GM18520 (cell line): ENCODE measurements around the gene MFAP1.
A peak's percentile ranks its signal among the peaks of the same experiment; 100 is the strongest.
"Not testable (repeated sequence)": the region's sequence is repeated elsewhere in the genome, so short reads cannot be mapped to it uniquely, and the experiment has no call there.

Source experiments
- ATAC-seq: cut with Tn5 transposase; IDR thresholded peaks from one replicate; pipeline ENCODE4 v1.9.1; 2021; ENCODE audit not compliant: unreplicated experiment

Gene MFAP1, protein sequence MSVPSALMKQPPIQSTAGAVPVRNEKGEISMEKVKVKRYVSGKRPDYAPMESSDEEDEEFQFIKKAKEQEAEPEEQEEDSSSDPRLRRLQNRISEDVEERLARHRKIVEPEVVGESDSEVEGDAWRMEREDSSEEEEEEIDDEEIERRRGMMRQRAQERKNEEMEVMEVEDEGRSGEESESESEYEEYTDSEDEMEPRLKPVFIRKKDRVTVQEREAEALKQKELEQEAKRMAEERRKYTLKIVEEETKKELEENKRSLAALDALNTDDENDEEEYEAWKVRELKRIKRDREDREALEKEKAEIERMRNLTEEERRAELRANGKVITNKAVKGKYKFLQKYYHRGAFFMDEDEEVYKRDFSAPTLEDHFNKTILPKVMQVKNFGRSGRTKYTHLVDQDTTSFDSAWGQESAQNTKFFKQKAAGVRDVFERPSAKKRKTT

DNA sequence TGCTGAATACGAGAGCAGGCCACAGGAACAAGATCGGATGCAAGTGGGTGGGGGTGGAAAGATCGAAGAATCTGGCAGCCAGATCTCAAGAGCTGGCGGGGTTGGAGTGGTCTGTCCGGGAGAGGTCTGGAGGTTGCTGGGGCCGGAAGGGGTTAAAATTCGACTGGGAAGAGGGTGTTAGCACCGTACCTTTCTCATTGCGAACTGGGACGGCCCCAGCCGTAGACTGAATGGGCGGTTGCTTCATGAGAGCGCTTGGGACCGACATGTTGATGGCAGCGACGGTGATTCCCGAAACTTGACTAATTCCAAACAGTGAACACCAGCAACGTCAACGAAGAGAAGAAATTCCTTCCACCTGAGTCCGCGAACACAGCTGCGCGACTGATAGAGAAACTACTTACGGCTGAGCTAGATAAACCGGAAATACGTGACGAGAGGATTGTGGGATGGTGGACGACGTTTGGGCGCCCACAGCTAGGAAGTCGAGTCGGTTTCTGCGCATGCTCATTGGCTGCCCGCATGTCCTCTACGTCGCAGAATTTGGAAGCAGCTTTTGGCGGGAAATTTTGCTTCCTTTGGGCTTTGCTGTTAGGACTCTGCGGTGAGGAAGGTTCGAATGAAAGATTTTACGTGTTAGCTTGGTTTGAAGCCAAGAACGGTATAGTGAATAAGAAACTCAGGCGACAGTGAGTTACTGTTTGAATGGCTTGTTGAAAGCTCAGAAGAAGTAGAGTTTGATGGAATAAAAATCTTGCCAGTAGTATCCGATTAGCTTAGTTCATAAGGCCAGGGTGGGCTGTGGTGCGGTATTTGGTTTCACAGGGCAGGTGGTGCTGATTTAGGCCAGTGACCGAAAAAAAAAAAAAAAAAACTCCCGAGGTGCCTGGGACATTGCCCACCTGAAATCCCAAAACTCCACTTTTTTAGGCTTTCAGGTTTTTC, at the start of gene MFAP1:
Gene MFAP1 (minus strand): TSS at position 389 of the 945 bp plus-strand sequence. CDS start 121 bp downstream, at position 268.
- ATAC-seq = peak; percentile 71

DNA sequence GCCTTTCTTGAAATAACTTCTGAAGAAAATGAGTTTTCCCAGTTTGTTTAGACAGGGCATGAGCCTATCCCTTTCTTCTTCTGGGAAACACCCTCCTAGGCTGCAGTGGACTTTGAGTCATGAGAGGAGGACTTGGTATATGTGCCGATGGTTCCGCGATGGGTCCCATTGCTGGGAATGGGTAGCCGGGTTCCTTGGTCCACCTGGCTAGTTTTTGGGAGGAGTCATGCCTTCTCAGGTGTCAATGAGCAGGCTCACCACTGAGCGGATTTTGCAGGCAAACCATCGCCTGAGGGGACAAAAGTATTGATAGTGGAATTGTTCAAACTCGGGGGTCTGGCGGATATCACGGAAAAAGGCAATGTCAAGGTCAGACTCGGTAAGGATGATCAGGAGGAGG, 49.2 kb upstream of the MFAP1 start:
- no peak for ATAC-seq

DNA sequence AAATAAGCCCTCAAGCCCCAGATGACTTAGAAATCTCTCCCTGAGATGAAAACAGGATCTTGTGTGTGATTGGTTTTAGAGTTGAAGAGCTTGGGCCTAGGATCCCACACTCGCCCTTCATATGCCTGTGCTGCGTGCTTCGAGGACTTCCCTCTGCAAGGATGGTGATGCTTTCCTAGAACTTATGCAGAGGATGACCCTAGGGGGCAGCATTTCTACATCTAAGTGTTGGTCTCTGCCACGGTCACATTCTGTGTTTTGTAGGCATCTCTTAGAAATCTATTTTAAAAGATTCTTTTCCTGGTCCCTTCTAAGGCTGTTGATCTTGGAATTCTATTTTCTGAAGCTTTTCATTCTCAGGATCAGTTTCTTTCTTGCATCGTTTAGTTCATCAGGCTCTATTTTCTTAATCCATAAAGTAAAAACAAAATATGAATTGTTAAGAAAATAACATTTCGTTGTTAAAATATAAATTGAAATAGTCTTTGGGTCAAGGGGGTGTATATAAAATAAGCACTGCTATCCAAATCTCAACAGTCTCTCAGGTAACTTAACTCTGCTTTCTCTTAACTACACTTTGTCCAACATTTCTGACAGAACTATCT, 48.0 kb upstream of the MFAP1 start:
- no peak for ATAC-seq

DNA sequence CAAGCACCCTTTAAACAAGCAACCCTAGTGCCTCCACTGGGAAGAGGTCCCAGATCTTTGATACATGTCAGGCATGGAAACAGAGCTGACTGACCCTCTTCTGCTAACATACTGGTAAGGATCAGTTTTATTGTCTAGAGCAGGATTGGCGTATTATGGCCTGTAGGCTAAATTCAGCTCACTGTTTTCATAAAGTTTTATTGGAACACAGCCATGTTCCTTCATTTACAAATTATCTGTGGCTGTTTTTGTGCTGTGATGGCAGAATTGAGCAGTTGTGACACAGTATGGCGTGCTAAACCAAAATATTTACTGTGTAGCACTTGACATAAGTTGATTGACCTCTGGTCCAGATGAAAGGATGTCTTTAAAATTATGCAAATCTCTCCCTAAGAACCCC, 47.3 kb upstream of the MFAP1 start:
- no peak for ATAC-seq

DNA sequence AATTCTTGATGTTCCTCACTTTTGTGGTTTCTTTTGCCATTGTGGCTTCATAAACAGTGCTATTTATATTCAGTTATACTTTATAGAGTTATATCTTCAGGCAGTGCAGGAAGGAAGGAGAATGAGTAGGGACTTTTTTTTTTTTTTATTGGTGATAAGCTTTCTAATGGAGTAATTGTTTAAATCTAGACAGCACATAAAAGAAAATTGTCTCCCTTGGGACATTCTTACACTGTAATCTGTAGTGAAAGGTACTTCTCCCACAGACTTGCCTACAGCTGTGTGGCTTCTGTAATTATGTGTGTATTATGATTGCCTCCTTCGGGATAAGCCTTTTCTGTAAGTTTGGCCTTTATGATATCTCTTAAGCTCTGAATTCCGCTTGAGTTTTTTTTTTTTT, 43.9 kb upstream of the MFAP1 start:
- ATAC-seq = no peak

DNA sequence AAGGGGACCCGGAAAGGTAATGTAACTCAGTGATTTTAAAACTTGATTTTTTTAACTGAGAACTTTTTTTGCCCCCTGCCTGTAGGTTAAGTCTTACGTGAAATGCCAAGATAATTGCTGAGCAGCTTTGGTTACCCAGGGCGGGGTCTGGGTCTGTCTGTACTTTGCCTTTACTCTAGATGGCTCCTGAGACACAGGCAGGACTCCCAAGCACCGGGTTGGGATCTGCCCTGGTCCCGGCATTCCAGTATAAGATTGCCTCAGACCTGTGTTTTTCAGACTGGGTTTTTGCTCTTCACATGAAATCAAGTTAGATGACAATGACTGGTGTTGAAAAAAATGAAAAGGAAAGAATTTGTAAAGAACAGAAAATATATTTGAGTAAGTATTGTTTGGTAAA, 42.6 kb upstream of the MFAP1 start:
- ATAC-seq = no peak

DNA sequence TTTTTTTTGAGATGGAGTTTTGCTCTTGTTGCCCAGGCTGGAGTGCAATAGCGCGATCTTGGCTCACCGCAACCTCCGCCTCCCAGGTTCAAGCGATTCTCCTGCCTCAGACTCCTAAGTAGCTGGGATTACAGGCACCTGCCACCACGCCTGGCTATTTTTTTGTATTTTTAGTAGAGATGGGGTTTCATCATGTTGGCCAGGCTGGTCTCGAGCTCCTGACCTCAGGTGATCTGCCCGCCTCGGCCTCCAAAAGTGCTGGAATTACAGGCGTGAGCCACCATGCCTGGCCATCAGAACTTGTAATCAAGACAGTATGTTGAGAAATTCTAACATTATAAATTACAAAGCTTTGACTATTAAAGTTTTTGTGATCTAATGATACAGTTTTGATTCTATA, 42.1 kb upstream of the MFAP1 start:
- ATAC-seq = not testable (repeated sequence)

DNA sequence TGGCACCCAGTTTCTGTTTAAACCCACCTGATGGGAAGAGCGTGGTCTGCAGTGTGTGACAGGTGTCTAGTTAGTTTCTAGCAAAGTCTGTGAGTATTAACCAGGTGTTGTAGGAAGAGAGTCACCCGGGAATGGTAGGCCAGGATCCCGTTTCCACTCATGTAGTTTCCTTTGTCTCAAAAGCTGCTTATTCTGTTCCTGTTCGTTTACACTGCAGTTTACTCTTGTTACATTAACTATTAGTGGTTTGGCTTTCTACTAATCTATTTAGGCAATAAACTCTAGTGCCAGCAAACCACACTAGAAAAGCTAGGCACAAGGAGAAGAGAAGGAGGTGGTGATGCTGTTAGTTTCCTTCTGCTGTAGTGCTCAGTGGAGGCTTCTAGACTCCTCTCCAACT, 35.1 kb upstream of the MFAP1 start:
- no peak for ATAC-seq

DNA sequence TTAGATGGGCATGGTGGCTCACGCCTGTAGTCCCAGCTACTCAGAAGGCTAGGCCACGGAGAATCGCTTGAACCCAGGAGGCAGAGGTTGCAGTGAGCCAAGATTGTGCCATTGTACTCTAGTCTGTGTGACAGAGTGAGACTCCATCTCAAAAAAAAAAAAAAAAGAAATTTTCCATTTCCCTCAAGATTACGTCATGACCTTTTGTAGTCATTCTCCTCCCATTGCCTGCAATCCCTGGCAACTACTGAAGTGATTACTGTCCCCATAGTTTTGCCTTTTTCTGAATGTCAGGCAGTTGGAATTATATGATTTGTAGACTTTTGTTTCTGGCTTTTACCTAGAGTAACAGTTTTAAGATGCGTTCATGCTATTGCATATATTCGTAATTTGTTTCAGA, 30.3 kb upstream of the MFAP1 start:
- no peak for ATAC-seq

DNA sequence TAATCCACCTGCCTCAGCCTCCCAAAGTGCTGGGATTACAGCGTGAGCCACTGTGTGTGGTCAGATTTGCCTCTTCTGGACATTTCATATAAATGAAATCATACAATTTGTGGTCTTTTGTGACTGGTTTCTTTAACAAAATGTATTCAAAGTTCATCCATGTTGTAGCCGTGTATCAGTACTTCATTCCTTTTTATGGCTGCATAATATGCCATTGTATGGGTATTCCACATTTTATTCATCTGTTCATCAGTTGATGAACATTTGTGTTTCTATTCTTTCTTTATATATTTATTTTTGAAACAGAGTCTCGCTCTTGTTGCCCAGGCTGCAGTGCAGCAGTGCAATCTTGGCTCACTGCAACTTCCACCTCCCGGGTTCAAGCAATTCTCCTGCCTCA, 28.1 kb upstream of the MFAP1 start:
- no peak for ATAC-seq

DNA sequence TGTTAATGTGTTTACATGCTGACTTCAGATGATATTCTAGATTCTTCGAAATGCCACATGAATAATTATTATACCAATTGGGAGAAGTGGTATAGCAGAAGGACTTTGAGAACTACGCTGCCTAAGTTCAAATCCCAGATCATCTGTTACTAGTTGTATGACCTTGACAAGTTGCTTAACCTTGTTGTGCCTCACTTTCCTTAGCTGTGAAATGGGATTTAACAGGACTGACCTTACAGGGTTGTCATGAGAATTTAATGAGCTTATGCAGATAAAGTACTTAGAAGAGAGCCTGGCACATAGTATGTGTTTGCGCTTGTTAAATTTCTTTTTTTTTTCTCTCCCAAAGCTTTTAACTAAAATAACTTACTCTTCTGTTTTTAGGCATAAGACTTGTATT, 26.8 kb upstream of the MFAP1 start:
- no peak for ATAC-seq

DNA sequence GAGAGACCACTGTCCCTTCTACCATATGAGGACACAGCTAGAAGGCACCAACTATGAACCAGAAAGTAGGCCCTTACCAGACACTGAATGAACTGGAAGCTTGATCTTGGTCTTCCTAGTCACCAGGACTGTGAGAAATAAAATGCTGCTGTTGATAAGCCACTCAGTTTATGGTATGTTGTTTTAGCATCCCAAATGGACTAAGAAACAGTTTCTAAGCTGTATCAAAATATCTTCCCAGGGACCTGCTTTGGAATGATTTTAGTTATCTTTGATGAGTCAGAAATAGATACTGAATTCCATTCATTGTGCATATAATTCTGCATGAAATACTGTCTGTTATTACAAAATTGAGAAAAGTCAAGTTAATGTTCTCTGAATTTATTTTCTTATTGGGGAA, 20.9 kb upstream of the MFAP1 start:
- no peak for ATAC-seq

DNA sequence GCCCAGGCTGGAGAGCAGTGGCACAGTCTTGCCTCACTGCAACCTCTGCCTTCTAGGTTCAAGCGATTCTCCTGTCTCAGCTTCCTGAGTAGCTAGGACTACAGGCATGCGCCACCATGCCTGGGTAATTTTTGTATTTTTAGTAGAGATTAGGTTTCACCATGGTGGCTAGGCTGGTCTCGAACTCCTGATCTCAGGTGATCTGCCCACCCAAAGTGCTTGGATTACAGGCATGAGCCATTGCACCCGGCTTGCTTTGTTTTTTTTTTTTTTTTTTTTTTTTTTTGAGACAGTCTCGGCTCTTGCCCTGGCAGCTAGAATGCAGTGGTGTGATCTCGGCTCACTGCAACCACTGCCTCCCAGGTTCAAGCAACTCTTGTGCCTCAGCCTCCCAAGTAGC, 8.0 kb upstream of the MFAP1 start:
- ATAC-seq = not testable (repeated sequence)

DNA sequence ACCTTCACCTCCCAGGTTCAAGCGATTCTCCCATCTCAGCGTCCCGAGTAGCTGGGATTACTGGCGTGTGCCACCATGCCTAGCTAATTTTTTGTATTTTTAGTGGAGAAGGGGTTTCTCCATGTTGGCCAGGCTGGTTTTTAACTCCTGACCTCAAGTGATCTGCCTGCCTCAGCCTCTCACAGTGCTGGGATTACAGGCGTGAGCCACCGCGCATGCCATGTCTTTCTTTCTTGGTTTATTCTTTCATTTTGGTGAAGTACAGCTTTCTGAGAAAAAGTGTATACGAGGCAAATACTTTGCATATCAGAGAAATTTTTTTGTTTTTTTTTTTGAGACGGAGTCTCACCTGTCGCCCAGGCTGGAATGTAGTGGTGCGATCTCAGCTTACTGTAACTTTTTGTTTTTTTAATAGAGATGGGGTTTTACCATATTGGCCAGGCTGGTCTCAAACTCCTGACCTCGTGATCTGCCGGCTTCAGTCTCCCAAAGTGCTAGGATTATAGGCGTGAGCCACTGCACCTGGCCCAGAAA, 7.1 kb upstream of the MFAP1 start:
- not testable (repeated sequence) for ATAC-seq

DNA sequence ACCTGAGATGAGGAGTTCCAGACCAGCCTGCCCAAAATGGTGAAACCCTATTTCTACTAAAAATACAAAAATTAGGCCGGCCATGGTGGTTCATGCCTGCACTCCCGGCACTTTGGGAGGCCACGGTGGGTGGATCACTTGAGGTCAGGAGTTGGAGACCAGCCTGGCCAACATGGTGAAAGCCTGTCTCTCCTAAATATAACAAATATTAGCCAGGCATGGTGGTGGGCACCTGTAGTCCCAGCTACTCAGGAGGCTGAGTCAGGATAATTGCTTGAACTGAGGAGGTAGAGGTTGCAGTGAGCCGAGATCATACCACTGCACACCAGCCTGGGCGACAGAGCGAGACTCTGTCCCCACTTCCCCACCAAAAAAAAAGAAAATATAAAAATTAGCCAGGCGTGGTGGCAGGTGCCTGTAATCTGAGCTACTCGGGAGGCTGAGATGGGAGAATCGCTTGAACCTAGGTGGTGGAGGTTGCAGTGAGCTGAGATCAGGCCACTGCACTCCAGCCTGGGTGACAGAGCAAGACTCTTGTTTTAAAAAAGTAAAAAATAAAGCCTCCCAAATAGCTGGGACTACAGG, 6.3 kb upstream of the MFAP1 start:
- not testable (repeated sequence) for ATAC-seq

DNA sequence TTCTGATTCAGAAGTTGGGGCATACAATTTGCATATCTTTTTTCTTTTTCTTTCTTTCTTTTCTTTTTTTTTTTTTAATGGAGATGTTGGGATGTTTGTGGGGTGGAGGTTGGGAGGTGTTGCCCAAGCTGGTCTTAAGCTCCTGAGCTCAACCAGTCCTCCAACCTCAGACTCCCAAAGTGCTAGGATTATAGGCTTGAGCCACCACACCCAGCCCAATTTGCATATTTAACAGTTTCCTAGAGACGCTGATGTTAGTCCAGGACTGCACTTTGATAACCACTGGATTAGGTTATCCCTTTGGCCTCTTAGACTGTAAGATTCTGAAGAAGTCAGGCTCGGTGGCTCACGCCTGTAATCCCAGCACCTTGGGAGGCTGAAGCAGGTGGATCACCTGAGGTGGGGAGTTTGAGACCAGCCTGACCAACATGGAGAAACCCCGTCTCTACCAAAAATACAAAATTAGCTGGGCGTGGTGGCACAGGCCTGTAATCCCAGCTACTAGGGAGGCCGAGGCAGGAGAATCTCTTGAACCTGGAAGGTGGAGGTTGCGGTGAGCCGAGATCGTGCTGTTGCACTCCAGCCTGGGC, 5.6 kb upstream of the MFAP1 start:
- not testable (repeated sequence) for ATAC-seq

DNA sequence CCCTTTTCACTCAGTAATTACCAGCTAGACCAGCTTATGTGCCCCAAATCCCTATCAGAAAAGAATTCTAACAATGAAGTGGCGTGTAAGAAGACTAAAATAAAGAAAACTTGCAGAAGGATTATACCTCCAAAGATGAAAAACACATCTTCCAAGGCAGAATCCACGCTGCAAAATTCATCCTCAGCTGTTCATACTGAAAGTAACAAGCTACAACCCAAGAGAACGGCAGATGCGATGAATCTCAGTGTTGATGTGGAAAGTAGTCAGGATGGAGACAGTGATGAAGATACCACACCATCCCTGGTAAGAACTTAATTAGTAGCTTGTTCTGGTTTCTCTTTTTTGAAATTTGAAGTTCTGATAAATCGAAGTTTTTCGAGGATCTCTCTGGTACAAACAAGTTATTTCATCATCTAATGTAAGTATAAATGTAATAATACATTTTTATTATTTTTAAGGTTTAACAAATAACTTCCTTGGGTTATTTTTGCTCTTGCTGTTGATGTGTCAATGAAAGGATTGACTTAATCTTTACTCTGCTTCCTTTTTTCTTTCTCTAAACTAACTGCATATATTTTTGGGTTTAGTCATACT, 3.7 kb upstream of the MFAP1 start:
- no peak for ATAC-seq

DNA sequence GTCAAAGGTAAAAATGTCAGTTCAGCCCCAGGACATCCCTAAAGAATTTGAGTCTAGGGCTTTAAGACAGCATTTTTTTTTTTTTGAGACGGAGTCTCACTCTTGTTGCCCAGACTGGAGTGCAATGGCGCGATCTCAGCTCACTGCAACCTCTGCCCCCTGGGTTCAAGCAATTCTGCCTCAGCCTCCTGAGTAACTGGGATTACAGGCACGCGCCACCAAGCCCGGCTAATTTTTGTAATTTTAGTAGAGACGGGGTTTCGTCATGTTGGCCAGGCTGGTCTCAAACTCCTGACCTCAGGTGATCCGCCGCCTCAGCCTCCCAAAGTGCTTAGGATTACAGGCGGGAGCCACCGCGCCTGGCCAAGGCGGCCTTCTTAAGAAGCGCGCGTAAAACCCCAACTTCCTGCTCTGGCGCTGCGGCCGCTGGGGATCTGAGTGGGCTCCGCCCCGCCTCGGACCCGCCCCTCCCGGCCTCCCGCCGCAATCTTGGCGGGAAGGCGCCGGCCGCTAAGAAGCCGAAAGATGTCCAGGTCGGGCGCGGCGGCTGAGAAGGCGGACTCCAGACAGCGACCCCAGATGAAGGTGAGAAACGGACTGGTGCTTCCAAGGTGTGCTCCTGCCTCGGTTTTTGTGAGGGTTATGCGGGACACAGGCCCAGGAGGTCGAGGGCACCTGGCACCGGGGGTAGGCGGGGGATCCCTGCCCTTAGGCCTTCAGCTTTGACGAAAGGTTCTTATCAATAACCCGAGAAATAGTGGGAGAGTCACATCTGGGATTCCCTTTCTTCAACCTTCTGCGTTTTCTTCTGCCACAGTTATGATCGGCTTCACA, 2.2 kb upstream of the MFAP1 start, which contains the start of gene WDR76:
Gene WDR76 (plus strand): TSS at position 495 of the 834 bp plus-strand sequence. CDS start 31 bp downstream, at position 526.
- peak; percentile 46 for ATAC-seq

DNA sequence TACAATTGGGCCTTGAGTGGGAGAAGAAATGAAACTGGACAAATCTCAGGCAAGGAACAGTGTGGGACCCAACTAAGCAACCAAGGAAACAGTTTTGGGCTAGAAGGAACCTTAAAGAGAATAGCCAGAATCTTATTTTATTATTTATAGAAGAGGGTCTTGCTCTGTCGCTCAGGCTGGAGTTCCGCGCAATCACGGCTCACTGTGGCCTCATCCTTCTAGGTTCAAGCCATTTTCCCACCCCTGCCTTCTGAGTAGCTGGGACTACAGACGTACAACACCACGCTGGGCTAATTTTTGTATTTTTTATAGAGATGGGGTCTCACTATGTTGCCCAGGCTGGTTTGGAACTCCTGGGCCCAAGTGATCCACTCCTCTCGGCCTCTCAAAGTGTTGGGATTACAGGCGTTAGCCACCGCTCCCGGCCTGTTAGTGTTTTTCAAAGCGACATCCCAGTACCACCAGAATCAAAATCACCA, 1.6 kb upstream of the MFAP1 start:
- no peak for ATAC-seq
